ENCODE data around the gene PHF2. TPM values are rescaled to one million over a fixed set of nuclear protein-coding genes. Genes with fewer than 3 reads are reported as not detected.

PHF2 gene
- total RNA-seq, 1 experiment from 2014 or later: 11.6 TPM

DNA sequence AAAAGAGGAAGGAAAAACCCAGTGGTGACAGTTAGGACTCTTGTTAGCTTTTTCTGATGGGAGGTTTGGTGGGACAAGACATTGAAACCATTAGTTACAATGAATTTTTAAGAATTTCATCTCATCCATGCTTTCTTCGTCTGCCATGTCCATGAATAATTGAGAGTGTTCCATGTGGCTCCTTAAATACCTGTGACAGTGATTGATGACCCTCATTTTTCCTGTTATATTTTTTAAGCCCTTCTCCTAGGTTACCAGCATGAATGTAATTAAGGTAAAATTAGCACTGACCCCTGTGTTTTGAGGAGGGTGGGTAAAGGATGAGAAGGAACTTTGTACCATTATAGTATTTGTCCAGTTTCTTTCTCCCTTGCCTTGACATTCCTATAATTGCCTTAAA, 23.5 kb upstream of the PHF2 start:
- H3K4me1 Mint-ChIP-seq: peaks cover 18% of the 10 kb centered on the region
- no peaks in the 10 kb centered on the region for H3K9me3 Mint-ChIP-seq
- no peaks in the 10 kb centered on the region for H3K27me3 Mint-ChIP-seq (ENCODE audit: low read depth)
- POLR2A ChIA-PET: interaction anchor here (0.6 kb wide), 1 partner anchor 71 kb away, joined by 5 read pairs; no protein-coding TSS in a partner anchor
- H3K36me3 Mint-ChIP-seq: peaks cover 45% of the 10 kb centered on the region
- TF ChIP-seq TEAD1 (CRISPR knock-in tag; IDR thresholded peaks at IDR 0.05) (no peak), RORB (CRISPR knock-in tag; IDR thresholded peaks at IDR 0.05) (no peak), ZNF232 (CRISPR knock-in tag; IDR thresholded peaks at IDR 0.05) (no peak), JAZF1 (CRISPR knock-in tag; IDR thresholded peaks at IDR 0.05) (no peak), CREB1 (CRISPR knock-in tag; IDR thresholded peaks at IDR 0.05) (no peak)
- TF ChIP-seq, protein P1, sequence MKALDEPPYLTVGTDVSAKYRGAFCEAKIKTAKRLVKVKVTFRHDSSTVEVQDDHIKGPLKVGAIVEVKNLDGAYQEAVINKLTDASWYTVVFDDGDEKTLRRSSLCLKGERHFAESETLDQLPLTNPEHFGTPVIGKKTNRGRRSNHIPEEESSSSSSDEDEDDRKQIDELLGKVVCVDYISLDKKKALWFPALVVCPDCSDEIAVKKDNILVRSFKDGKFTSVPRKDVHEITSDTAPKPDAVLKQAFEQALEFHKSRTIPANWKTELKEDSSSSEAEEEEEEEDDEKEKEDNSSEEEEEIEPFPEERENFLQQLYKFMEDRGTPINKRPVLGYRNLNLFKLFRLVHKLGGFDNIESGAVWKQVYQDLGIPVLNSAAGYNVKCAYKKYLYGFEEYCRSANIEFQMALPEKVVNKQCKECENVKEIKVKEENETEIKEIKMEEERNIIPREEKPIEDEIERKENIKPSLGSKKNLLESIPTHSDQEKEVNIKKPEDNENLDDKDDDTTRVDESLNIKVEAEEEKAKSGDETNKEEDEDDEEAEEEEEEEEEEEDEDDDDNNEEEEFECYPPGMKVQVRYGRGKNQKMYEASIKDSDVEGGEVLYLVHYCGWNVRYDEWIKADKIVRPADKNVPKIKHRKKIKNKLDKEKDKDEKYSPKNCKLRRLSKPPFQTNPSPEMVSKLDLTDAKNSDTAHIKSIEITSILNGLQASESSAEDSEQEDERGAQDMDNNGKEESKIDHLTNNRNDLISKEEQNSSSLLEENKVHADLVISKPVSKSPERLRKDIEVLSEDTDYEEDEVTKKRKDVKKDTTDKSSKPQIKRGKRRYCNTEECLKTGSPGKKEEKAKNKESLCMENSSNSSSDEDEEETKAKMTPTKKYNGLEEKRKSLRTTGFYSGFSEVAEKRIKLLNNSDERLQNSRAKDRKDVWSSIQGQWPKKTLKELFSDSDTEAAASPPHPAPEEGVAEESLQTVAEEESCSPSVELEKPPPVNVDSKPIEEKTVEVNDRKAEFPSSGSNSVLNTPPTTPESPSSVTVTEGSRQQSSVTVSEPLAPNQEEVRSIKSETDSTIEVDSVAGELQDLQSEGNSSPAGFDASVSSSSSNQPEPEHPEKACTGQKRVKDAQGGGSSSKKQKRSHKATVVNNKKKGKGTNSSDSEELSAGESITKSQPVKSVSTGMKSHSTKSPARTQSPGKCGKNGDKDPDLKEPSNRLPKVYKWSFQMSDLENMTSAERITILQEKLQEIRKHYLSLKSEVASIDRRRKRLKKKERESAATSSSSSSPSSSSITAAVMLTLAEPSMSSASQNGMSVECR (CRISPR knock-in tag; IDR thresholded peaks at IDR 0.05; ENCODE audit: borderline replicate concordance): no peak
- TF ChIP-seq, protein P2, sequence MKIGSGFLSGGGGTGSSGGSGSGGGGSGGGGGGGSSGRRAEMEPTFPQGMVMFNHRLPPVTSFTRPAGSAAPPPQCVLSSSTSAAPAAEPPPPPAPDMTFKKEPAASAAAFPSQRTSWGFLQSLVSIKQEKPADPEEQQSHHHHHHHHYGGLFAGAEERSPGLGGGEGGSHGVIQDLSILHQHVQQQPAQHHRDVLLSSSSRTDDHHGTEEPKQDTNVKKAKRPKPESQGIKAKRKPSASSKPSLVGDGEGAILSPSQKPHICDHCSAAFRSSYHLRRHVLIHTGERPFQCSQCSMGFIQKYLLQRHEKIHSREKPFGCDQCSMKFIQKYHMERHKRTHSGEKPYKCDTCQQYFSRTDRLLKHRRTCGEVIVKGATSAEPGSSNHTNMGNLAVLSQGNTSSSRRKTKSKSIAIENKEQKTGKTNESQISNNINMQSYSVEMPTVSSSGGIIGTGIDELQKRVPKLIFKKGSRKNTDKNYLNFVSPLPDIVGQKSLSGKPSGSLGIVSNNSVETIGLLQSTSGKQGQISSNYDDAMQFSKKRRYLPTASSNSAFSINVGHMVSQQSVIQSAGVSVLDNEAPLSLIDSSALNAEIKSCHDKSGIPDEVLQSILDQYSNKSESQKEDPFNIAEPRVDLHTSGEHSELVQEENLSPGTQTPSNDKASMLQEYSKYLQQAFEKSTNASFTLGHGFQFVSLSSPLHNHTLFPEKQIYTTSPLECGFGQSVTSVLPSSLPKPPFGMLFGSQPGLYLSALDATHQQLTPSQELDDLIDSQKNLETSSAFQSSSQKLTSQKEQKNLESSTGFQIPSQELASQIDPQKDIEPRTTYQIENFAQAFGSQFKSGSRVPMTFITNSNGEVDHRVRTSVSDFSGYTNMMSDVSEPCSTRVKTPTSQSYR (CRISPR knock-in tag; IDR thresholded peaks at IDR 0.05): no peak
- TF ChIP-seq, protein P3, sequence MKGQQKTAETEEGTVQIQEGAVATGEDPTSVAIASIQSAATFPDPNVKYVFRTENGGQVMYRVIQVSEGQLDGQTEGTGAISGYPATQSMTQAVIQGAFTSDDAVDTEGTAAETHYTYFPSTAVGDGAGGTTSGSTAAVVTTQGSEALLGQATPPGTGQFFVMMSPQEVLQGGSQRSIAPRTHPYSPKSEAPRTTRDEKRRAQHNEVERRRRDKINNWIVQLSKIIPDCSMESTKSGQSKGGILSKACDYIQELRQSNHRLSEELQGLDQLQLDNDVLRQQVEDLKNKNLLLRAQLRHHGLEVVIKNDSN (CRISPR knock-in tag; IDR thresholded peaks at IDR 0.05): no peak
- ATAC-seq (no peak), DNase-seq (ENCODE audit: low spot score) (no peak)
- CTCF ChIA-PET: interaction anchor here (1.0 to 1.2 kb wide), 2 partner anchors 14 to 35 kb away, joined by 3 to 4 read pairs; no protein-coding TSS in a partner anchor
- no peak overlapping the region for H3K4me3 Mint-ChIP-seq
- no peak overlapping the region for H3K27ac Mint-ChIP-seq

DNA sequence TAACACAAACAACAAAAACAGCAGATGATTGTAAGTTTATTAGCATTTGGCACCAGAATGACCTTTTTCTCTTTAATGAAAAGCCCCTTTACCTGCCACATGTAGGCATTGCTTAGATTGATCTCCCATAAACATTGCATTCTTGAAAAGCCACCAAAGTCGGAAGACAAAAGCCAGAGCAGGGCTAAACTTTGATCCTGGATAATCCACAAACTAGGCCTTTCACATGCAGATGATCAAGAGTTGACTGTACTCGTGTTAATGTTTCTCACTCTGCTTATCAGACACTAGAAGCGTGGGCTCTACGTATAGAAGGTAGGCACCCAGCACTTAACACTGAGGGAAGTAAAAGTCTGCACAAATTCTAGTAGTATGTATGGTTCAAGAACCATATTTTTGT, 21.0 kb upstream of the PHF2 start:
- ATAC-seq (peak; percentile 26; the same call in 1 of the 2 replicates), DNase-seq (ENCODE audit: low spot score) (no peak)
- Mint-ChIP-seq H3K4me1 (peaks cover 18% of the 10 kb centered on the region), H3K27me3 (ENCODE audit: low read depth) (no peaks in the 10 kb centered on the region), H3K27ac (no peak overlapping the region), H3K4me3 (no peak overlapping the region), H3K9me3 (no peaks in the 10 kb centered on the region), H3K36me3 (peaks cover 64% of the 10 kb centered on the region)
- ChIA-PET CTCF (interaction anchor here (1.0 kb wide), 1 partner anchor 402 kb away, joined by 3 read pairs; no protein-coding TSS in a partner anchor), POLR2A (no interaction called here)
- TF ChIP-seq SP1 (CRISPR knock-in tag; conservative IDR thresholded peaks at IDR 0.05) (no peak), JAZF1 (CRISPR knock-in tag; IDR thresholded peaks at IDR 0.05) (no peak), ZNF263 (CRISPR knock-in tag; IDR thresholded peaks at IDR 0.05; ENCODE audit: low read depth) (no peak)

DNA sequence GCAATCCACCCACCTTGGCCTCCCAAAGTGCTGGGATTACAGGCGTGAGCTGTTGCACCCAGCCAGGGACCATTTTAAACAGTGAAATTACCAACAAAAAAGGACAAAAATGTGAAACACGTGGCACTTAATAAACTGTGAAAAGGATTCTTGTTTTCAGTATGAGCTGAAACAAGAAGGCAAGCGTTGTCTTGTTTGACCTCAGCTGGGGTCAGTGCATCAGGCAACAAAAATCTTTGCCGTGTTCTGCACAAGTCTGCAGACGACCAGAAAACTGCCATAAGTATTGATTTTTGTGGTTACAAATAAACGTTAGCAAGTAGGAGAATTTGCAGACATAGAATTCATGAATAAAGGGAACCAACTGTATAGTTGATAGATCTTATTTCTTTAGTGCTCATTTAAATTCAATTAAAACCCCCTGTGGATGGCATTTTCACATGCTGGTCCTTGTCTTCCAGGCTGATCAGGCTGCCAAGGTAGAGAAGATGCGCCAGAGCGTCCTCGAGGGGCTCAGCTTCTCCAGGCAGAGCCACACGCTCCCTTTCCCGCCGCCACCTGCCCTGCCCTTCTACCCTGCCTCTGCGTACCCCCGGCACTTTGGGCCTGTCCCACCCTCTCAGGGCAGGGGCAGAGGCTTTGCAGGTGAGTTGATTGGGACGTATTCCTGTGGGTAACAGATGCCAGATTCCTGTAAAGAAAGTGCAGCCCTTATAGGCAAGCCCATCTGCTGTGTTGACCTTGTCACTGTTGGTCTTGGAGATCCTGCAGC, 18.8 kb upstream of the PHF2 start:
- H3K9me3 Mint-ChIP-seq: no peaks in the 10 kb centered on the region
- H3K4me1 Mint-ChIP-seq: peaks cover 18% of the 10 kb centered on the region
- ATAC-seq (no peak), DNase-seq (ENCODE audit: low spot score) (no peak)
- POLR2A ChIA-PET: no interaction called here
- H3K4me3 Mint-ChIP-seq: no peak overlapping the region
- H3K27ac Mint-ChIP-seq: no peak overlapping the region
- H3K36me3 Mint-ChIP-seq: peaks cover 63% of the 10 kb centered on the region
- H3K27me3 Mint-ChIP-seq (ENCODE audit: low read depth): no peaks in the 10 kb centered on the region
- CTCF ChIA-PET: interaction anchor here (1.8 kb wide), 1 partner anchor 9 kb away, joined by 7 read pairs; no protein-coding TSS in a partner anchor
- TF ChIP-seq PRRX2 (CRISPR knock-in tag; IDR thresholded peaks at IDR 0.05) (no peak), JAZF1 (CRISPR knock-in tag; IDR thresholded peaks at IDR 0.05) (no peak), ZNF317 (CRISPR knock-in tag; IDR thresholded peaks at IDR 0.05; ENCODE audit: borderline replicate concordance, low read depth) (no peak), TCF7 (CRISPR knock-in tag; IDR thresholded peaks at IDR 0.05; ENCODE audit: low read depth) (no peak)
- TF ChIP-seq, protein P4, sequence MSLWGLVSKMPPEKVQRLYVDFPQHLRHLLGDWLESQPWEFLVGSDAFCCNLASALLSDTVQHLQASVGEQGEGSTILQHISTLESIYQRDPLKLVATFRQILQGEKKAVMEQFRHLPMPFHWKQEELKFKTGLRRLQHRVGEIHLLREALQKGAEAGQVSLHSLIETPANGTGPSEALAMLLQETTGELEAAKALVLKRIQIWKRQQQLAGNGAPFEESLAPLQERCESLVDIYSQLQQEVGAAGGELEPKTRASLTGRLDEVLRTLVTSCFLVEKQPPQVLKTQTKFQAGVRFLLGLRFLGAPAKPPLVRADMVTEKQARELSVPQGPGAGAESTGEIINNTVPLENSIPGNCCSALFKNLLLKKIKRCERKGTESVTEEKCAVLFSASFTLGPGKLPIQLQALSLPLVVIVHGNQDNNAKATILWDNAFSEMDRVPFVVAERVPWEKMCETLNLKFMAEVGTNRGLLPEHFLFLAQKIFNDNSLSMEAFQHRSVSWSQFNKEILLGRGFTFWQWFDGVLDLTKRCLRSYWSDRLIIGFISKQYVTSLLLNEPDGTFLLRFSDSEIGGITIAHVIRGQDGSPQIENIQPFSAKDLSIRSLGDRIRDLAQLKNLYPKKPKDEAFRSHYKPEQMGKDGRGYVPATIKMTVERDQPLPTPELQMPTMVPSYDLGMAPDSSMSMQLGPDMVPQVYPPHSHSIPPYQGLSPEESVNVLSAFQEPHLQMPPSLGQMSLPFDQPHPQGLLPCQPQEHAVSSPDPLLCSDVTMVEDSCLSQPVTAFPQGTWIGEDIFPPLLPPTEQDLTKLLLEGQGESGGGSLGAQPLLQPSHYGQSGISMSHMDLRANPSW (CRISPR knock-in tag; conservative IDR thresholded peaks at IDR 0.05; ENCODE audit: low read depth): no peak
- TF ChIP-seq, protein P5, sequence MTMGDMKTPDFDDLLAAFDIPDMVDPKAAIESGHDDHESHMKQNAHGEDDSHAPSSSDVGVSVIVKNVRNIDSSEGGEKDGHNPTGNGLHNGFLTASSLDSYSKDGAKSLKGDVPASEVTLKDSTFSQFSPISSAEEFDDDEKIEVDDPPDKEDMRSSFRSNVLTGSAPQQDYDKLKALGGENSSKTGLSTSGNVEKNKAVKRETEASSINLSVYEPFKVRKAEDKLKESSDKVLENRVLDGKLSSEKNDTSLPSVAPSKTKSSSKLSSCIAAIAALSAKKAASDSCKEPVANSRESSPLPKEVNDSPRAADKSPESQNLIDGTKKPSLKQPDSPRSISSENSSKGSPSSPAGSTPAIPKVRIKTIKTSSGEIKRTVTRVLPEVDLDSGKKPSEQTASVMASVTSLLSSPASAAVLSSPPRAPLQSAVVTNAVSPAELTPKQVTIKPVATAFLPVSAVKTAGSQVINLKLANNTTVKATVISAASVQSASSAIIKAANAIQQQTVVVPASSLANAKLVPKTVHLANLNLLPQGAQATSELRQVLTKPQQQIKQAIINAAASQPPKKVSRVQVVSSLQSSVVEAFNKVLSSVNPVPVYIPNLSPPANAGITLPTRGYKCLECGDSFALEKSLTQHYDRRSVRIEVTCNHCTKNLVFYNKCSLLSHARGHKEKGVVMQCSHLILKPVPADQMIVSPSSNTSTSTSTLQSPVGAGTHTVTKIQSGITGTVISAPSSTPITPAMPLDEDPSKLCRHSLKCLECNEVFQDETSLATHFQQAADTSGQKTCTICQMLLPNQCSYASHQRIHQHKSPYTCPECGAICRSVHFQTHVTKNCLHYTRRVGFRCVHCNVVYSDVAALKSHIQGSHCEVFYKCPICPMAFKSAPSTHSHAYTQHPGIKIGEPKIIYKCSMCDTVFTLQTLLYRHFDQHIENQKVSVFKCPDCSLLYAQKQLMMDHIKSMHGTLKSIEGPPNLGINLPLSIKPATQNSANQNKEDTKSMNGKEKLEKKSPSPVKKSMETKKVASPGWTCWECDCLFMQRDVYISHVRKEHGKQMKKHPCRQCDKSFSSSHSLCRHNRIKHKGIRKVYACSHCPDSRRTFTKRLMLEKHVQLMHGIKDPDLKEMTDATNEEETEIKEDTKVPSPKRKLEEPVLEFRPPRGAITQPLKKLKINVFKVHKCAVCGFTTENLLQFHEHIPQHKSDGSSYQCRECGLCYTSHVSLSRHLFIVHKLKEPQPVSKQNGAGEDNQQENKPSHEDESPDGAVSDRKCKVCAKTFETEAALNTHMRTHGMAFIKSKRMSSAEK (CRISPR knock-in tag; IDR thresholded peaks at IDR 0.05; ENCODE audit: borderline replicate concordance): no peak
